ENCODE results near the gene ATP13A3. TPM values are rescaled to one million over a fixed set of nuclear protein-coding genes. Genes with fewer than 3 reads are reported as not detected.

ATP13A3 gene
- total RNA-seq, 1 experiment from 2014 or later, result 331 TPM

DNA sequence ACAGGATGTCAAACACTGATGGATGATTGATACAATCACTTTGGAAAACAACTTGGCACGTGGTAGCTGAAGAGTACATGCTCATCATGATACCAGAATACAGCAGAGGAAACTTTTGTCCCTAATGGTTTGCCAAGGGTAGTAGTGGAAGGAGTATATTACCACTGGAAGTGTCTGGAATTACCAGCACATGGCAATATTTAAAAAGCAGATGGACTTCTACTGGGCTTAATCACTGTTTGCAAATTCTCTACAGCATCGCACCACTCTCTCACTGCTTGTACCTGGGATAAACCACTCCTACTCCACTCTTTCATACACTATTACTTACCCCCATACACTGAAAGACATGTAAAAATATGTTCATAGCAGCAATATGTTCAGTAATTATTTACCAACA lies 68.1 kb downstream of the ATP13A3 start:
- H3K4me2 ChIP-seq (ENCODE audit: low read depth, low read length, poor library complexity, severe bottlenecking), result no peak overlapping the region
- H3K36me3 ChIP-seq (ENCODE audit: insufficient read depth, low read length), result peaks cover 53% of the 10 kb centered on the region; the same call in 1 of the 2 replicates
- no peak overlapping the region for H3K9ac ChIP-seq (ENCODE audit: low read length)
- H3K4me1 ChIP-seq (ENCODE audit: low read length), result no peaks in the 10 kb centered on the region
- no peak overlapping the region for H3K27ac ChIP-seq (ENCODE audit: low read length)
- no peak for DNase-seq
- H3K4me3 ChIP-seq (ENCODE audit: low read length), result no peak overlapping the region
- H3K9me3 ChIP-seq (ENCODE audit: low read length), result no peaks in the 10 kb centered on the region
- H4K20me1 ChIP-seq (ENCODE audit: insufficient read depth, low read depth, low read length), result no peaks in the 10 kb centered on the region
- no peak overlapping the region for H2AFZ ChIP-seq (ENCODE audit: low read length)
- H3K79me2 ChIP-seq (ENCODE audit: low read length), result peaks cover 14% of the 10 kb centered on the region
- H3K27me3 ChIP-seq (ENCODE audit: low read length), result no peaks in the 10 kb centered on the region
- no peaks in the 10 kb centered on the region for H3K9me2 ChIP-seq (replicated peaks; ENCODE audit: insufficient read depth, low read length)

DNA sequence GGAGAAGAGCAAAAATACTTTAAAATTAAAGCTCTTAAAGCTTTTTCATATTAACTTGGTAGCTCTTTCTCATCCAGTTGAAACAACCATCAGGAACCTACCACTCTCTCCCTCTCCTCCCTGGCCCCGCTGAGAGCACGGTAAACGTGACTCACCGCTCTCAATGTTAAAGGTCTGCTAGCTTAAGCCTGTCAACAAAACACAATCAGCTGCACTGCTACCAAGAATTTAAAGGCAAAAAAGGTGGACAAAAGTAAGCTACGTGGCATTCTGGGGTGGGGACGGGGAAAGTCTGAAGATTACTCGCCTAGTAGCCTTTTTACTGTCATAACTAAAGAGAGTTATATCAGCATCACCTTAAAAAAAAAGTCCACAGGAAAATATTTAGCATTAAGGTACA lies 79.4 kb downstream of the ATP13A3 start:
- H3K27me3 ChIP-seq (ENCODE audit: low read length), result no peaks in the 10 kb centered on the region
- no peaks in the 10 kb centered on the region for H3K4me1 ChIP-seq (ENCODE audit: low read length)
- no peaks in the 10 kb centered on the region for H3K9me2 ChIP-seq (replicated peaks; ENCODE audit: insufficient read depth, low read length)
- no peak overlapping the region for H3K4me3 ChIP-seq (ENCODE audit: low read length)
- H3K79me2 ChIP-seq (ENCODE audit: low read length), result no peaks in the 10 kb centered on the region
- H3K36me3 ChIP-seq (ENCODE audit: insufficient read depth, low read length), result peaks cover 48% of the 10 kb centered on the region; the same call in 1 of the 2 replicates
- H3K27ac ChIP-seq (ENCODE audit: low read length), result no peak overlapping the region
- H4K20me1 ChIP-seq (ENCODE audit: insufficient read depth, low read depth, low read length), result 0 out of 2 replicates have a peak, but pooled peaks cover 2% of the 10 kb centered on the region
- no peak overlapping the region for H3K4me2 ChIP-seq (ENCODE audit: low read depth, low read length, poor library complexity, severe bottlenecking)
- H3K9me3 ChIP-seq (ENCODE audit: low read length), result no peaks in the 10 kb centered on the region
- no peak for DNase-seq
- no peak overlapping the region for H3K9ac ChIP-seq (ENCODE audit: low read length)
- H2AFZ ChIP-seq (ENCODE audit: low read length), result no peak overlapping the region

DNA sequence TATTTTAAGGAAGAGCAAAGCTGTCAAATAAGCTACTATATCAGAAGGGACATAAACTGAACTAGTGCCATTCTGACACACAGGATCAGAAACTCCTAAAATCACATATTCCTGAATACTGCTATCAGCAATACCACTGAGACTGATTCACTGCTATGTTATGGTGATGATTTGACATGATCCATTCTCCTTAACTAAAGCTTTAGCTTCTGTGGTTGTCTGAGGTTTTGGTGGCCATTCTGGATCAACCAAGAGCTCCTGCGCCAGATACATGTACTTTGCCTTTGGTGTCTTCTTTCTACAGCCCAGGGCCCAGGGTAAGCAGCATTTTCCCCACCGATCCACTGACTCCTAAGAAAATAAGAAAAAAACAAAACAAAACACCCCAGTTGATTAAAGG lies 81.0 kb downstream of the ATP13A3 start:
- no peak overlapping the region for H3K4me2 ChIP-seq (ENCODE audit: low read depth, low read length, poor library complexity, severe bottlenecking)
- DNase-seq, result no peak
- 0 out of 2 replicates have a peak, but pooled peaks cover 2% of the 10 kb centered on the region for H4K20me1 ChIP-seq (ENCODE audit: insufficient read depth, low read depth, low read length)
- no peak overlapping the region for H3K4me3 ChIP-seq (ENCODE audit: low read length)
- no peaks in the 10 kb centered on the region for H3K79me2 ChIP-seq (ENCODE audit: low read length)
- no peak overlapping the region for H3K9ac ChIP-seq (ENCODE audit: low read length)
- peaks cover 33% of the 10 kb centered on the region; the same call in 1 of the 2 replicates for H3K36me3 ChIP-seq (ENCODE audit: insufficient read depth, low read length)
- H3K9me2 ChIP-seq (replicated peaks; ENCODE audit: insufficient read depth, low read length), result no peaks in the 10 kb centered on the region
- no peak overlapping the region for H2AFZ ChIP-seq (ENCODE audit: low read length)
- no peaks in the 10 kb centered on the region for H3K9me3 ChIP-seq (ENCODE audit: low read length)
- no peak overlapping the region for H3K27ac ChIP-seq (ENCODE audit: low read length)
- no peaks in the 10 kb centered on the region for H3K4me1 ChIP-seq (ENCODE audit: low read length)
- H3K27me3 ChIP-seq (ENCODE audit: low read length), result no peaks in the 10 kb centered on the region

DNA sequence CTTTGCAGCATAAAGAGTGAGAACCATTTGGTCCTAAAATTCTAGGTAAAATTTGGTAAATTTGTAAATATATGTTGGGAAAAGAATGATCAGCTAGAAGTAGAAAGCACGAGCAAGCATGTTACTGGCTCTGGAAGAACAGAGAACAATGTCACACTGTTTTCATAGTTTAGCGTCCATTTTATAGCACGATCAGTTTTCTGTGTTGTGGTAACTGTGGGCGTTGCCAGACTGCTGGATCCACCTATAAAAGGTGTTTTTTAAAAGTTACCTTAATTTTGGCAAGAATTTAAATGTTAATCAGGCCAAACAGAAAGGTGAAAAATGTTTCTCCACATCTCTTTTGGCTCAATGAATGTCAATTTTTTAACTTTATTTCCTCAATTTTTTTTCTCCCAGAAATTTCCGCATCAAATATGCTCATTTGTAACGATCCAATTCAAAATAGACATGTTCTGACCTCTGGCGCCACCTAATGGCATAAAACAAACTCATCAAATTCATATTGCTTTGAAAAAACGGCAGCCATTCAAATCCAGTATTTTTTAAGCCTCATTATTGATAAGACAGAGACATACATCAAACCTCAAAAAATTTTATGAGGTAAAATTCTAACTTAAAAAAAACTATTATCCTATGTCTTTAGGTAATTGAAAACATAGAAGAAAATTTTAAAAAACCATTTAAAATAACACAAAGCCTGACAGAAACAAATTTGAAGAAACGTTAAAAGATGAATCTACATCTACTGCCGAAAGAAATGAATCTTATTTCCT lies 82.2 kb downstream of the ATP13A3 start:
- DNase-seq, result peak; percentile 83

DNA sequence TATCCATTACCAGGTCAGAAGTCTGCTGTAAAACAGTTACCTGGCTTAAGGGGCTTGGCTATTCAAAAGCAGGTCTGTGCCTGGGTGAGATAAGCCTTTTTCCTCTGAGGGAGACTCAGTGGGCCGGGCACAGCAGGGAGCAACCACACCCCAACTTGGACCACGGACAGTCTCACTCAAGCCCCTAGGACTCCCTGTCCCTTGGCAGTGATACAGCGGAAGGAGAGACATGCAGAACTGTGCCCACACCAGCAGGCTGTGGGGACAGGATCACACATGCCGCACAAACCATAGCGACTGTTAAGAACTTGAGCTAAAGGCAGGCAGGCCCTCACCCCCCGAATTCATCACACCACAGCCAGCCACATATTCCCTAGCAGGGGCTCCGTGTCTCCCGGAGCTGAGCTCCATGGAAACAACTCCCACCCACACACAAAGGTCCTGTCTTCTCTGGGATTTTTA lies 84.9 kb downstream of the ATP13A3 start:
- no peaks in the 10 kb centered on the region for H3K9me3 ChIP-seq (ENCODE audit: low read length)
- H3K79me2 ChIP-seq (ENCODE audit: low read length), result no peaks in the 10 kb centered on the region
- no peaks in the 10 kb centered on the region for H3K9me2 ChIP-seq (replicated peaks; ENCODE audit: insufficient read depth, low read length)
- H2AFZ ChIP-seq (ENCODE audit: low read length), result no peak overlapping the region
- no peak for DNase-seq
- peaks cover 24% of the 10 kb centered on the region; the same call in 1 of the 2 replicates for H3K36me3 ChIP-seq (ENCODE audit: insufficient read depth, low read length)
- H3K4me3 ChIP-seq (ENCODE audit: low read length), result no peak overlapping the region
- H3K4me1 ChIP-seq (ENCODE audit: low read length), result peaks cover 3% of the 10 kb centered on the region
- H4K20me1 ChIP-seq (ENCODE audit: insufficient read depth, low read depth, low read length), result 0 out of 2 replicates have a peak, but pooled peaks cover 2% of the 10 kb centered on the region
- H3K27ac ChIP-seq (ENCODE audit: low read length), result no peak overlapping the region
- no peak overlapping the region for H3K9ac ChIP-seq (ENCODE audit: low read length)
- H3K27me3 ChIP-seq (ENCODE audit: low read length), result no peaks in the 10 kb centered on the region
- no peak overlapping the region for H3K4me2 ChIP-seq (ENCODE audit: low read depth, low read length, poor library complexity, severe bottlenecking)

More for the DNA sequence above, 82.2 kb downstream of the ATP13A3 start:
- no peak overlapping the region for H2AFZ ChIP-seq (ENCODE audit: low read length)
- H3K4me2 ChIP-seq (ENCODE audit: low read depth, low read length, poor library complexity, severe bottlenecking), result no peak overlapping the region
- no peak overlapping the region for H3K4me3 ChIP-seq (ENCODE audit: low read length)
- no peaks in the 10 kb centered on the region for H3K79me2 ChIP-seq (ENCODE audit: low read length)
- H3K36me3 ChIP-seq (ENCODE audit: insufficient read depth, low read length), result peaks cover 33% of the 10 kb centered on the region; the same call in 1 of the 2 replicates
- H3K9ac ChIP-seq (ENCODE audit: low read length), result no peak overlapping the region
- no peaks in the 10 kb centered on the region for H3K9me3 ChIP-seq (ENCODE audit: low read length)
- H4K20me1 ChIP-seq (ENCODE audit: insufficient read depth, low read depth, low read length), result 0 out of 2 replicates have a peak, but pooled peaks cover 2% of the 10 kb centered on the region
- no peaks in the 10 kb centered on the region for H3K9me2 ChIP-seq (replicated peaks; ENCODE audit: insufficient read depth, low read length)
- no peak overlapping the region for H3K27ac ChIP-seq (ENCODE audit: low read length)
- no peaks in the 10 kb centered on the region for H3K27me3 ChIP-seq (ENCODE audit: low read length)
- H3K4me1 ChIP-seq (ENCODE audit: low read length), result peaks cover 3% of the 10 kb centered on the region

DNA sequence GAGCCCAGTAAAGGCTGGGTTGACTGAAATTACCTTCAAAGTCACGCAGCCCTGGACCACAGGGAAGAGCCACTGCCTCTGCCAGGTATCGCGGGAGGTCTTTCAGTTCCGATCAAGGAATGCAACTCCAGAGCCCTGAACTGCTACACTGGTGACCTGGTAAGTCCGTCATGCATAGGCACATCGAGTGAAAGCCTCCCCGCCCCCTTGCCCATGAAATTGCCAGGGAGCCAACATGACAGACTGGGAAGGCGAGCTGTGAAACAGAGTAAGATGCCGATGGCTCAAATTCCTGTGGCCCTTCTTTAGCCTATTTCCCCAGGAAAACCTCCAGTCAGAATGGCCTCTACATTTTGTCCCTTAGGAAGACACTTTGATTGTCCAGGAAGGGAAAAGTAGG lies 85.5 kb downstream of the ATP13A3 start:
- no peak for DNase-seq
- Histone ChIP-seq H3K36me3 (ENCODE audit: insufficient read depth, low read length) (peaks cover 20% of the 10 kb centered on the region; the same call in 1 of the 2 replicates), H3K79me2 (ENCODE audit: low read length) (no peaks in the 10 kb centered on the region), H3K9me2 (replicated peaks; ENCODE audit: insufficient read depth, low read length) (no peaks in the 10 kb centered on the region), H3K27me3 (ENCODE audit: low read length) (no peaks in the 10 kb centered on the region), H3K9me3 (ENCODE audit: low read length) (no peaks in the 10 kb centered on the region), H3K4me1 (ENCODE audit: low read length) (peaks cover 3% of the 10 kb centered on the region), H3K4me3 (ENCODE audit: low read length) (no peak overlapping the region), H3K9ac (ENCODE audit: low read length) (no peak overlapping the region), H3K27ac (ENCODE audit: low read length) (no peak overlapping the region), H3K4me2 (ENCODE audit: low read depth, low read length, poor library complexity, severe bottlenecking) (no peak overlapping the region), H2AFZ (ENCODE audit: low read length) (no peak overlapping the region), H4K20me1 (ENCODE audit: insufficient read depth, low read depth, low read length) (0 out of 2 replicates have a peak, but pooled peaks cover 2% of the 10 kb centered on the region)

DNA sequence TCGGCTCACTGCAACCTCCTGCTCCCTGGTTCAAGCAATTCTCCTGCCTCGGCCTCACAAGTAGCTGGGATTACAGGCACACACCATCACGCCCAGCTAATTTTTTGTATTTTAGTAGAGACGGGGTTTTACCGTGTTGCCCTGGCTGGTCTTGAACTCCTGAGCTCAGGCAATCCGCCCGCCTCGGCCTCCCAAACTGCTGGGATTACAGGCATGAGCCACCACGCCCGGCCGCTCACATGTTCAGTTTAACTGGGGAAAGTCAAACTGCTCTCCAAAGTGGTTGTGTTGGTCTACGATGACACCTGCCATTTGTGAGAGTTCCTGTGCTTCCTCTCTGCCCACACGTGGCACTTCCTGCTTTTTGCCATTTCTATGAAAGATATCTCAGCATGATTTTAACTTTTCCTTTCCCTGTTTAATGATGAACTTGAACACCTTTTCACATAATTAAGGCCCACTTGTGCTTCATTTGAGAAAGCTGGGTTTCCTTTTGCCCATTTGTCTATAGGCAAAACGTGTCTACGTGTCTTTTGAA lies 86.9 kb downstream of the ATP13A3 start:
- DNase-seq, result no peak

DNA sequence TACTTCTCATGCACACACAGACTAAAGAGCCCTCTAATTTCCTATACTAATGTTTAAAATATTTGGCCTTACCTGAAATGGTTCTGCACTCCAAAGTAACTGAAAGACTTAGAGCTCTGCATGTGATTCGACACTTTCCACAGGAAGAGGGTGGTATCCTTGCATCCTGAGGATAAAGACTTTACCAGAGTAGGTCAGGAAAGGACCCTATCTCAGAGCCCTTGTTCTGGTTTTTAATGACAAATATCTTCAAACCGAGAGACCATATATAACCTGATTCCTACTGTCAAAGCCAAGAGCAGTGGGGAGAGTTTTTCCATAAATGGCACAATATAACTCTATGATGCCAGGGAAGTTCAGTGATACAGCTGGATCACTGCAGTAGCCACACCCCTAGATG lies 87.6 kb downstream of the ATP13A3 start, which contains the start of gene GP5:
Gene GP5 (minus strand): TSS at position 101 of the 400 bp plus-strand sequence. CDS start 984 bp downstream, outside the sequence.
- no peak within 1 kb of the TSS for H3K27ac ChIP-seq (ENCODE audit: low read length)
- DNase-seq, result no peak
- peaks cover 3% of the 10 kb centered on the region for H3K4me1 ChIP-seq (ENCODE audit: low read length)
- H3K4me3 ChIP-seq (ENCODE audit: low read length), result no peak within 1 kb of the TSS
- no peak within 1 kb of the TSS for H2AFZ ChIP-seq (ENCODE audit: low read length)
- H4K20me1 ChIP-seq (ENCODE audit: insufficient read depth, low read depth, low read length), result 0 out of 2 replicates have a peak, but pooled peaks cover 2% of the 10 kb centered on the region
- no peaks in the 10 kb centered on the region for H3K9me2 ChIP-seq (replicated peaks; ENCODE audit: insufficient read depth, low read length)
- no peaks in the 10 kb centered on the region for H3K9me3 ChIP-seq (ENCODE audit: low read length)
- 0 out of 2 replicates have a peak, but pooled peaks cover 3% of the 10 kb centered on the region for H3K27me3 ChIP-seq (ENCODE audit: low read length)
- peaks cover 6% of the 10 kb centered on the region; the same call in 1 of the 2 replicates for H3K36me3 ChIP-seq (ENCODE audit: insufficient read depth, low read length)
- no peaks in the 10 kb centered on the region for H3K79me2 ChIP-seq (ENCODE audit: low read length)
- H3K4me2 ChIP-seq (ENCODE audit: low read depth, low read length, poor library complexity, severe bottlenecking), result peak within 1 kb of the TSS; percentile 27
- no peak within 1 kb of the TSS for H3K9ac ChIP-seq (ENCODE audit: low read length)

More for the DNA sequence above, 86.9 kb downstream of the ATP13A3 start:
- Histone ChIP-seq H3K4me1 (ENCODE audit: low read length) (peaks cover 3% of the 10 kb centered on the region), H3K79me2 (ENCODE audit: low read length) (no peaks in the 10 kb centered on the region), H3K27ac (ENCODE audit: low read length) (no peak overlapping the region), H3K27me3 (ENCODE audit: low read length) (no peaks in the 10 kb centered on the region), H4K20me1 (ENCODE audit: insufficient read depth, low read depth, low read length) (0 out of 2 replicates have a peak, but pooled peaks cover 2% of the 10 kb centered on the region), H3K9me3 (ENCODE audit: low read length) (no peaks in the 10 kb centered on the region), H3K36me3 (ENCODE audit: insufficient read depth, low read length) (peaks cover 11% of the 10 kb centered on the region; the same call in 1 of the 2 replicates), H2AFZ (ENCODE audit: low read length) (no peak overlapping the region), H3K4me3 (ENCODE audit: low read length) (no peak overlapping the region), H3K4me2 (ENCODE audit: low read depth, low read length, poor library complexity, severe bottlenecking) (peak overlapping the region; percentile 27), H3K9ac (ENCODE audit: low read length) (no peak overlapping the region), H3K9me2 (replicated peaks; ENCODE audit: insufficient read depth, low read length) (no peaks in the 10 kb centered on the region)

All from Karpas-422 (cell line).